ENCODE results near the gene CD300LF. TPM values are rescaled to one million over a fixed set of nuclear protein-coding genes. Genes with fewer than 3 reads are reported as not detected.

Gene CD300LF
- total RNA-seq, 1 experiment from 2014 or later: not detected

DNA sequence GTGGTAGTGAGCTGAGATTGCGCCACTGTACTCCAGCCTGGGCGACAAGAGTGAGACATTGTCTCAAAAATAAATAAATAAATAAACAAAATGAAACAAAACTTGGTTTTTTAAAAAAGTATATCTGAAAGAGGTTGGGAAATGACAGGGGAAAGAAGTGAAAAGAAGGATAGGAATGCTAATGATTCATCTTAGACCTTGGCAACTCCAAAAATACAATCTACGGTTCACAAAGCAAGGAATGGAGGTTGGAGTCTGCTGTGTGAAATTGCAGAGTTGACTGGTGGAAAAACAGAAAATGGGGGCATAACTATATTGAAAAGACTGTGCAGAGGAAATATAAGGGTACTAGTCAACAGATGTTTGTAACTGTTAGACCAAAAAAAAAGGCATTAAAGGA is 49.2 kb downstream of the CD300LF start:
- Histone ChIP-seq H3K56ac (ENCODE audit: insufficient read length, low read depth, low read length) (no peak overlapping the region), H2AK5ac (ENCODE audit: insufficient read length, low read length) (no peak overlapping the region), H3K9ac (ENCODE audit: extremely low read depth, insufficient read length, low read length) (no peak overlapping the region), H3K27me3 (ENCODE audit: insufficient read depth, low read length) (no peaks in the 10 kb centered on the region), H4K5ac (ENCODE audit: insufficient read length, low read depth, low read length) (no peak overlapping the region), H2BK5ac (ENCODE audit: insufficient read length, low read length) (no peak overlapping the region), H3K4ac (ENCODE audit: low read depth, low read length) (no peak overlapping the region), H3K4me1 (ENCODE audit: insufficient read depth, low read length) (peaks cover 3% of the 10 kb centered on the region), H3K14ac (ENCODE audit: insufficient read depth, low read length) (no peak overlapping the region), H4K8ac (replicated peaks; ENCODE audit: insufficient read length, low read depth, low read length) (no peak overlapping the region), H3T11ph (ENCODE audit: low read length) (no peak overlapping the region), H2BK120ac (ENCODE audit: low read depth, low read length, poor library complexity, severe bottlenecking) (no peak overlapping the region), H2BK12ac (ENCODE audit: insufficient read length, low read depth, low read length) (no peak overlapping the region), H3K4me2 (ENCODE audit: insufficient read depth, insufficient read length, low read length) (no peak overlapping the region), H2BK20ac (ENCODE audit: low read depth, low read length, poor library complexity, severe bottlenecking) (no peak overlapping the region), H2BK15ac (ENCODE audit: low read depth, low read length) (no peak overlapping the region), H2AFZ (ENCODE audit: low read length) (no peak overlapping the region), H4K20me1 (ENCODE audit: control insufficient read depth, insufficient read depth, insufficient read length) (no peaks in the 10 kb centered on the region), H3K23ac (ENCODE audit: insufficient read length, low read depth, low read length) (no peak overlapping the region), H3K9me3 (ENCODE audit: control insufficient read depth, low read depth, low read length) (no peaks in the 10 kb centered on the region), H3K23me2 (ENCODE audit: insufficient read length, low read depth, low read length, poor library complexity, severe bottlenecking) (no peaks in the 10 kb centered on the region), H3K27ac (ENCODE audit: insufficient read length, low read depth, low read length) (no peak overlapping the region), H3K79me1 (ENCODE audit: insufficient read depth, low read depth, low read length, poor library complexity, severe bottlenecking) (no peaks in the 10 kb centered on the region), H4K91ac (ENCODE audit: insufficient read length, low read depth, low read length) (no peak overlapping the region), H3K18ac (ENCODE audit: insufficient read length, low read depth, low read length) (no peak overlapping the region), H3K79me2 (ENCODE audit: insufficient read depth, low read length) (no peaks in the 10 kb centered on the region)
- DNase-seq: no peak
- H3K27ac Mint-ChIP-seq: no peak overlapping the region
- peaks cover 9 to 17% of the 10 kb centered on the region in 2 experiments for H3K4me1 Mint-ChIP-seq
- no peaks in the 10 kb centered on the region for H3K36me3 Mint-ChIP-seq (ENCODE audit: insufficient read depth in 1 of 3, low read depth in 3 of 3)
- H3K4me3 Mint-ChIP-seq: no peak overlapping the region
- peaks cover 44% of the 10 kb centered on the region for H3K27me3 Mint-ChIP-seq (ENCODE audit: low read depth)
- H3K9me3 Mint-ChIP-seq: no peaks in the 10 kb centered on the region; a peak in 1 of 5 replicates
- TF ChIP-seq, protein P1, sequence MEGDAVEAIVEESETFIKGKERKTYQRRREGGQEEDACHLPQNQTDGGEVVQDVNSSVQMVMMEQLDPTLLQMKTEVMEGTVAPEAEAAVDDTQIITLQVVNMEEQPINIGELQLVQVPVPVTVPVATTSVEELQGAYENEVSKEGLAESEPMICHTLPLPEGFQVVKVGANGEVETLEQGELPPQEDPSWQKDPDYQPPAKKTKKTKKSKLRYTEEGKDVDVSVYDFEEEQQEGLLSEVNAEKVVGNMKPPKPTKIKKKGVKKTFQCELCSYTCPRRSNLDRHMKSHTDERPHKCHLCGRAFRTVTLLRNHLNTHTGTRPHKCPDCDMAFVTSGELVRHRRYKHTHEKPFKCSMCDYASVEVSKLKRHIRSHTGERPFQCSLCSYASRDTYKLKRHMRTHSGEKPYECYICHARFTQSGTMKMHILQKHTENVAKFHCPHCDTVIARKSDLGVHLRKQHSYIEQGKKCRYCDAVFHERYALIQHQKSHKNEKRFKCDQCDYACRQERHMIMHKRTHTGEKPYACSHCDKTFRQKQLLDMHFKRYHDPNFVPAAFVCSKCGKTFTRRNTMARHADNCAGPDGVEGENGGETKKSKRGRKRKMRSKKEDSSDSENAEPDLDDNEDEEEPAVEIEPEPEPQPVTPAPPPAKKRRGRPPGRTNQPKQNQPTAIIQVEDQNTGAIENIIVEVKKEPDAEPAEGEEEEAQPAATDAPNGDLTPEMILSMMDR (conservative IDR thresholded peaks at IDR 0.05): no peak
- no CpG with 5 or more reads among the region's 3 CpGs for WGBS (ENCODE audit: extremely low coverage, insufficient read length, low lambda C conversion rate)
